Brain pericyte (primary cell): ENCODE measurements around the gene CPED1.
"Not testable (repeated sequence)": the region's sequence is repeated elsewhere in the genome, so short reads cannot be mapped to it uniquely, and the experiment has no call there.

Source experiments
- DNase-seq: peaks from one replicate; pipeline ENCODE4 v3.0.0-alpha.2; 2012; ENCODE audit warnings: low read depth, low spot score

Gene CPED1

GRCh38 chr7:121069346-121070100 is 81.0 kb downstream of the CPED1 start:
- no peak for DNase-seq

- DNase-seq: no peak
Observed at GRCh38 chr7:121071132-121071531, 82.6 kb downstream of the CPED1 start.

GRCh38 chr7:121071662-121072061 is 83.2 kb downstream of the CPED1 start:
- no peak for DNase-seq

GRCh38 chr7:121072826-121073225 is 84.3 kb downstream of the CPED1 start:
- DNase-seq: no peak

GRCh38 chr7:121073463-121074099 is 85.1 kb downstream of the CPED1 start:
- DNase-seq: no peak

GRCh38 chr7:121075424-121075841 is 86.9 kb downstream of the CPED1 start:
- DNase-seq: not testable (repeated sequence)

GRCh38 chr7:121075952-121076349 is 87.4 kb downstream of the CPED1 start:
- DNase-seq: no peak

GRCh38 chr7:121076350-121077164 is 88.0 kb downstream of the CPED1 start:
- DNase-seq: no peak

- DNase-seq: no peak
Observed at GRCh38 chr7:121077165-121077630, 88.7 kb downstream of the CPED1 start.

- DNase-seq: no peak
Observed at GRCh38 chr7:121078701-121079227, 90.3 kb downstream of the CPED1 start.

GRCh38 chr7:121079425-121080169 is 91.1 kb downstream of the CPED1 start:
- DNase-seq: no peak

- no peak for DNase-seq
Observed at GRCh38 chr7:121080257-121080912, 91.9 kb downstream of the CPED1 start.

GRCh38 chr7:121080913-121081326 is 92.4 kb downstream of the CPED1 start:
- no peak for DNase-seq

- peak; percentile 62 for DNase-seq
Observed at GRCh38 chr7:121081327-121081936, 92.9 kb downstream of the CPED1 start.

- no peak for DNase-seq
Observed at GRCh38 chr7:121082400-121083101, 94.0 kb downstream of the CPED1 start.

- DNase-seq: no peak
Observed at GRCh38 chr7:121083138-121083789, 94.8 kb downstream of the CPED1 start.

- DNase-seq: no peak
Observed at GRCh38 chr7:121083790-121084251, 95.3 kb downstream of the CPED1 start.

GRCh38 chr7:121084256-121084655 is 95.7 kb downstream of the CPED1 start:
- no peak for DNase-seq

GRCh38 chr7:121084748-121085336 is 96.3 kb downstream of the CPED1 start:
- DNase-seq: no peak
